GM19397 (cell line): ENCODE data around the gene CAMTA1.

Experiments used
- ATAC-seq: cut with Tn5 transposase; IDR thresholded peaks from one replicate; pipeline ENCODE4 v1.9.1; 2021; ENCODE audit warnings: mild to moderate bottlenecking, moderate library complexity; ENCODE audit not compliant: unreplicated experiment

The CAMTA1 gene

DNA sequence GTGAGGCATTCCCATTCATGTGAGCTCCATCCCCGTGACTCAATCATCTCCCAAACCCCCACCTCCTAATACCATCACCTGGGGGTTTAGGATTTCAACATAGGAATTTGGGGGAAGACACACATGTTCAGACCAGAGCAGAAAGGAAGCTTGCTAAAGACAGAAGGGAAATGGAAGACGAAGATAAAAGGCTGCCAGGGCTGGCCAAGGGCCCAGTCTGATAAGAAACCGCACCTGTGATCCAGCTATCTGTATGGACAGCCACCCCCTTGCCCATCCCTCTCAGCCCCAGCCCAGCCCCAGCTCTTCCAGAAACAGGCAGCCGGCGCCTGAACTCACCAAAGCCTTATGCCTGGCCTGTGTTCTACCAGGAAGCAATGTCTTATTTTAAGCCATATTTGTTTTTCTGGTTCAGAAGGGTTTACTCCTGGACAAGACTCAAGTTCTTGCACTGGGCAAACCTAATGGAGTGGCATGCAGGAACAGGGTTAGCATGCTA is 787.4 kb downstream of the CAMTA1 start:
- ATAC-seq, result no peak

DNA sequence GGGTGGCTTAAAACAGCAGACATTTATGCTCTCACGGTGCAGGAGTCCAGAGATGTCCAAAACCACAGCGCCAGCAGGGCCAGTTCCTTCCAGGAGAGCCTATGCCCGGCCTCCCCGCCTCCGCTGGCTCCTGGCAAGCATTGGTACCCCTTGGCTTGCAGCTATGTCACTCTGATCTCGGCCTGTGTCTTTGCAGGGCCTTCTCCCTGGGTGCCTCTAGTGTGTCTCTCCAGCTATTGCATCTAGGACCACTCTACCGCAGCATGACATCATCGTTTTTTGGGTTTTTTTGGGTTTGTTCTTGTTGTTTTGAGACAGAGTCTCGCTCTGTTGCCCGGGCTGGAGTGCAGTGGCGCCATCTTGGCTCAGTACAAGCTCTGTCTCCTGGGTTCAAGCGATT is 788.2 kb downstream of the CAMTA1 start:
- ATAC-seq, result no peak

DNA sequence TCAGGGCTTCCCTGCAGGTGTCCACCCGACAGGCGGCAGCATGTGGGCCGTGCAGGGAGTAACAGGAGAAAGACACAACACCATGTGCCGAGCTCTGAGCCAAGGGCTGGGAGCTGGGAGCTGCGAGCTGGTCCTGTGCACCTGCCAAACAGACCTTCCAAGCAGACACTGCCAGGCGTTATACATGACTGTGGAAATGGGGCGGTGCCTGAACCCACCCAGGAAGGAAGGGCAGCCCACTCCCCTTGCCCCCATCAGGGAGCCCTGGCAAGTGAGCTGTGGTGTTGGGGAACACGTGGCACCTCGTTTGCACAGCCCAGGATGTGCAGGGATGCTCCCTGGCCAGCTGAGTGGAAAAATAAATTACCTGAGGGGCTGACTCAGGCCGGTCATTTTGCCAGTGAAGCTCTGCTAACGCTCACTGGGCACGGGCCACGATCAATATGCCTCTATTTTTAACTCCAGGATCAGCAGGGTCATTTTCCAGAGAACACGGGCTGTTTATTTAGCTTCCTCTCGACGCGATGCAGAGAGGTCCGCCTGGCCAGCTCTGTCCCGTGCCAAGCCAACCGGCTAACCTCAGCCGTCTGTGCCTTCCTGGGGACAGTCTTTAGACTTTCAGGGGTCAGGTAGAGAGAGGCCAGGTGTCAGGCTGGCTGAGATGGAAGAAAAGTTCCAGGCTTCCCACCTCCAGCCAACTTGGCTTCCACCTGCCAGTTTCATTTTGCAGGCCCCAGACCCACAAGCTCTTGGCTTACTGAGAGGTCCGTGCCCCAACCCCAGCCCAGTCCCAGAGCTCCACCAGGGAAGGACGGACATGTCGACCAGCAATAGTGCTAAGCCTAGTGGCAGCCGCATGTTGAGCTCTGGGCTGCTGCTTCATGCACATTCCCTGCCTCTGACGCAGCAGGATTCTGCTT is 789.1 kb downstream of the CAMTA1 start:
- no peak for ATAC-seq

DNA sequence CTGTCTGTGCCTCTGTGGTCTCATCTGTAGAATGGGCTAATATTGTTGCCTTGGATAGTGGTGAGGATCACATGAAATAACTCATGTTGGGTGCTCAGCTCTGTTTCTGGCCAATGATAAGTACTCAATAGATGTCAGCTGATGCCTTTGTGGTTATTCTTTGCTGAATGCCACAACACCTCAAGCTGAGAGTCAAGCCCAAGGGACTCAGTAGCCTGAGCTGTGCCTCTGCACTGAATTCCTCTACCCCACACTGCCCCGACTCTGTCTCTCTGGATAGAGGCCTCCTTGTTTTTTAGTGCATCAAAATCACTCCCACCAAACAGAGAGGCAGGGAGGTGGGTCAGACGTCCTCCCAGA is 789.8 kb downstream of the CAMTA1 start:
- ATAC-seq, result no peak

DNA sequence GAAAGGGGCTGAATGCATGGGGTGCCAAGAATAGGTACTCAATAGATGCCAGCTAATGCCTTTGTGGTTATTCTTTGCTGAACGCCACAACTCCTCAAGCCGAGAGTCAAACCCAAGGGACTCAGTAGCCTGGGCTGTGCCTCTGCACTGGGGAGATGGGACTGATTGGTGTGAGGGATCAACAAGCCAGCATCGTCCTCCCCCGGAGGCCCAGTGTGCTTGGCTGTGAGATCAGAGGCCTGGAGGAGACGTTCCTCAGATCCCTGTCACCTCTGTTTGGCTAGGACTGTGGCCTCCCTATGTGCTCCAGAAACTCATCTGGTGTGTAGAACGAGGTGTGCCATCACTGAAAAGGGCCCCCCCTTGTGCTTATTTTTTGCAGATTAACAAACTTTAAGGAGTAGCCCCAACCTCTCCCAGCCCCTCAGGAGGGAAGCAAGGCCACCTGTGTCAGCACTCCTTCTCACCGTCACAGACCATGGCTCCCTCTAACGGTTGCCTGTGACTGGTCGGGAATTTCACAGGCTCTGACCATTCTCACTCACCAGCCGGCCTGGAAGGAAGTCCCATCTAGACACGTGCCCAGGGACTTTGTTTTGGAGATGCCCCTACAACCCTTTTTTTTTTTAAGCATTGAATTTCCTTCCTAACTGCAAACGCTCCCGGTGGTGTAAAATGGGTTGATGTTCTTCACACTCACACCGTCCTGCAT is 791.8 kb downstream of the CAMTA1 start:
- ATAC-seq, result no peak

DNA sequence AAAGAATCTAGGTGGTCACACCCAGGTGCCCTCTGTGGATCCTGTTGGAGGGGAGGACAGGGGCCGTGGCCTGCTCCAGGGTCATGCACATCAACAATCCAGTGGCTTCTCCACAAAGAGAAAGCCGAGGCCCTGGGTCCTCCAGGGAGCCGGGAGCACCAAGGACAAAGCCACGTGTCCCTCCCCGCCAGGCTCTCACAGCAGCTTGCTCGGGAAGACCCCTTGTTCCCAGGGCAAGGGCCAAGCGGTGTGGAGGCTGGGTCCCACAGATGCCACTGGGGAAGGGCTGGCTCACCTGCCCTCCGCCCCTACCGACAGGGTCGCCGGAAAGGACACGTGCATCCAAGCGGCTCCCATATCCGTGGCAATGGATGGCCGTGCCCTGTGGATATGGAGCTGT is 793.0 kb downstream of the CAMTA1 start:
- ATAC-seq, result no peak

DNA sequence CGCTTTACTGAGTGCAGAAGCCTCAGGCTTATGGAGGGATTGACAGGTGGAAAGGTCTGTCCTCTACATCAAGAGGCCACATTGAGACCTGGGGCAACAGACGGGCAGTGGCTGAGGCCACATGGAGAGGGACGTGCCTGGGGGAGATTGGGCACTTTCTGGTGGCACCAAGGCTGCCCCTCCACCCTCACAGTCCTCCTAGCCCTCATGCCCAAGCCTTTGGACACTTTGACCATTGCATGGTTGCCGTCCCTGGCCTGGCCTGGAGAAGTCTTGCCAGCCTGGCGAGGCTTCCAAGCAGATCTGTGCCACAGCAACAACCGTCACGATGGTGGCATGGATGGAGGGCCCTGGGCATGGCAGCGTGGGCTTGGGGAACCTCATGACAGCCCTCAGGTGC is 793.8 kb downstream of the CAMTA1 start:
- no peak for ATAC-seq

DNA sequence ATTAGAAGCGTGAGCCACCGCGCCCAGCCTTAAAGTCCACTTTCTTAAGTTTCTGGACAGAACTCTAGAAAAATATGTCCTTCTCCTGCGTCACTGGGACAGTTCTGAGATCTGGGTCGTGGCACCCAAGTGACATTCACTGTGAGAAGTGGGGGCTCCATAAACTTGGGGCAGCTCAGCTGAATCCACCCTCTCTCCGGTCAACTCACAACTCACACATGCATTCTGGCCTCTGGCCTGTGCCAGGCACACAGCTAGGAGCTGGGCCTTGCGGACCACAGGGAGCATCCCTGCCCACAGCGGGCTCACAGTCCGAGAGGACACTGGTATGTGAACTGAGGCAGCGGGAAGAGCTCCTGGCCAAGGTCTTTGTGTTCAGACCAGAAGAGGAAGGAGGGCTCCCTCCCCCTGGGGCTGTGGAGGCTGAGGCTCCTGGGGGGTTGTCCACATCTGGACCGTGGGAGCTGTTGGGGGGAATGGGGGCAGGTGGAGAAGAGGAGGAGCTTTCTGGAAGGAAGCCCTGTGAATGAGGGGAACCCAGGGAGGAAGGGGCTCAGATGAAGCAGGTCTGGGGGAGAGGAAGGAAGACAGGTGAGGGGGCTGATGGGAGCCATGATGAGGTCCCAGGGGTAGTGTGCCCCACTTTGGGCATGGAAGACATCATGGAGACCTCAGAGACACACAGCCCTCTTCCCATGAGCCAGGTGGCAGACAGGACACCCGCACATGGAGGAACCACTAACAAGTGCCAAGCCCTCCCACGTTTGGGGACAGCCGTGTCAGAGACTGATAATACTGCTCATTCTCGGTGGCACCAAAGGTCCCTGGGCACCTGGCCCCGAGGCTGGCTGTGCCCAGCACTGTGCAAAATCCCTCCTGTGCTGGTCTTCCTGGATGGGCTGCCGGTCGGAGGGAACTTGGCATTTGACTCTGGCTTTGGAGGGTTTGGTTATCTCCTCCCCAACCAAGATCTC is 794.9 kb downstream of the CAMTA1 start:
- ATAC-seq, result no peak

DNA sequence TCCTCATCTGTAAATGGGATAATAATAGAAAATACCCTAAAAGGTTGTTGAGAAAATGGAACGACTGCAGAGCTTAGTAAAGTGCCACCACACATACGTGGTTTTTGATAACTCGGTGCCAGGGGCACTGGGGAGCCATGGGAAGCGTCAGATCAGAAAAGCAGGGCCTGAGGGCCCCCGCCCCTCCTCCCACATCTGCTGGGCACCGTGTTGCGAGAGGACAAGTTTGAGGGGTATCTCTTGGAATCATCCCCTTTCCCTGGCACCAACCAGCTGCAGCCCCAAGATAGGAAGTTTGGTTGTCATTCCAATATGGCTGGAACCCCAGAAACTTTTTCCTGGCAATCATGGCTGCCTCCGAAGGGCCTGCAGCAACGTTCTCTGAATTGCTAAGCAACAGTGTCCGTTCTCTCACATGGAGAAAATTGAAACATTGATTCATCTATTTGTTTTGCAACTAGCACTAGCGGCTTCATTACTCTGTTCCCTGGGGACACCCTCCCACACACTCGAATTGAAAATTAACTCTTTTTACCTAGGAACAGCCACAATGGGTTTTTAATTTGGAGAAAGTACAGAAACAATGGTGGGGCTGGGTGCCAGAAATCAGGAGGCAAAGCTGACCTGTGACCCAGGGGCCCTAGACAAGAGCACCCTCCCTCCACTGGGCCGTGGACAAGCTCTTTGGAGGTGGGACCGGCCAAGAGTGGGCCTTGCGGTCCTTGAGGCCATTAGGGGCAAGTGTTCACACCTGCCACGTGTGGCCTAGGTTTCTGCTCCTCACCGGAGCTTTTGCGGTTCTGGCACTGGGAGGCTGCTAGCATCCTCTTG is 795.9 kb downstream of the CAMTA1 start:
- no peak for ATAC-seq

DNA sequence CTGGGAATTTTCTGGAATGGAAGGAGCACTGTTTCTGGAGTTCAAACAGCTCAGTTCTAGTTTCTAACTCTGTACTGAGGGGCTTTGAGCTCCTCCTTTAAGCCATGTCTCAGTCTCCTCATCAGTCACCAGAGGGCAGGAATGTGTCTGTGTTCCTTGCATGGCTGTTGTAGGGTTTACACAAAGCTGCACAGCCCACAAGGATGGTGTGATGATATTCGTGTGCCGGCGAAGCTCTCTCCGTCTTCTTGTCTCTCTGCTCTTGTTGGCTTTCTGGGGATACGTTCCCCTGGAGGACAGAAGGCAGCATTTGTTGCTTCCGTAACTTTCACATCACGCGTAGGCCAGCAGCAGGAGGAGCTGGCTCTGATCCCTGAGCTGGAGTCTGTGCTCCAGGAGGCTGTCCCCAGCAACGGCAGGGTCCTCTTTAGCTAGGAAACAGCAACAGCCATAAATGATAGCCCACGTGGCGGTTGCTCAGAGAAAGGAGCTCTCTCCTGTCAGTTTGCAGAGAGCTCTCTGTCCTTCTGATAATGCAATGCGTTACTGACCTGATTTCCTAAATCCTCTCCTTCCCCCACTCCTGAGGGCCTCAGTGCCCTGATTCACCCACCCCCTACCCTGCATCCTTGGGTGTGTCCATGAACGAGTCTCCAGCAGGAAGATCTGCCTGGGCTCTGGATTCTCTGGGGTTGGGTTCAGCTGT is 796.7 kb downstream of the CAMTA1 start:
- no peak for ATAC-seq

DNA sequence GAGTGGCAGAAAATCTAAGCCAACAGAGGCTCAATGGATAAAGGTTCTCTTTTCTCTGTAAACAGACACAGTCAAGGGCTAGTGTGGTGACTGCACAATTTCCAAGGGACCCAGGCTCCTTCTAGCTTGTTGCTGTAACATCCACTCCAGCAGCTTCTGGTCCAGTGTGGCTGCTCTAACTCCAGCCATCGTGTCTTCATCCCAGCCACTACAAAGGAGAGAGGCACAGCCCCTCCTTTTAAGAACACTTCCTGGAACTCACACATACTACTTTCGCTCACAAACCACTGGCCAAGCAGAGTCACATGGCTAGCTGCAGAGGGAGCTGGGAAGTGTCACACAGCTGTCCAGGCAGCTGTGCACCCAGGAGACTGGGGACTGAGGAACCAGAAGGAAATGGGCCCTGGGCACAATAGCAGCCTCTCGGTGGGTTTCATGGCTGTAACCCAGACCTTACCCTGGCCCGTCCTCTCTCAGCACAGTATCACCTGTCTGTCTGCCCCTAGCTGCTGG is 797.3 kb downstream of the CAMTA1 start:
- ATAC-seq, result no peak

DNA sequence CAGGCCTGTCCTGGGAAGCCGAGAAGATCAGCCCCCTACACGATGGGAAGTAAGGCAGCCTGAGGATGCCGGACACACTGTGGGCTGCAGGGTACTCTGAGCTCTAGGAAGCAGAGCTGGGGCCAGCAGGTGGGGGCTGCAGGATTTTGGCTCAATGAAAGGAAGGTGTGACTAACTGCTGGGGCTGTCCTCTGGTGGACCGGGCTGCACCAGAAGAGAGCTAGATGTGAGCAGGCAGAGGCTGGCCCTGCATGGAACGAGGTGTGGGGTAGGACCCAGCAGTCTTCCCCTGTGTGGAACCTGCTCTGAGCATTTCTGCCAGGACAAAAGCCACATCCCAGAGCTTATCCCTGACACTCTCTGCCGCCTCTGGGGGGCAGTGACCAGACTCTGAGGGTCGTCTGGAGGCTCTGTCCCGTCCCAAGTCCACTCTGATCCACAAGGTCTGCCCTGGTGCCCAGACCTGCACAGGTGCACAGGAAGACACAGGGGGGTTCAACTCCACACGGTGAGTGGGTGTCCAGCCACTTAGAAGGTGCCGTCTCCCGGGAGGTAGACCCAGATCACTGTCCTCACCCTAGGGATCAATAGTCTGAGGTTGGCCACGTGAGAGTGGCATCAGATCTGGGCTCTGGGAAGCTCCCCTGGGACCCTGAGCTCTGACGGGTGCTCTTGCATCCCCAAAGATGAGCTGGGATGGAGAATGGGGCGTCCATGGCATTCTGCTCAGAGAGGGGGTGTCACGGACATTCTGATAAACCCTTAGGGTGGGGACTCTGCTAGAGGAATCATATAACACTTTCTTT is 798.2 kb downstream of the CAMTA1 start:
- no peak for ATAC-seq

DNA sequence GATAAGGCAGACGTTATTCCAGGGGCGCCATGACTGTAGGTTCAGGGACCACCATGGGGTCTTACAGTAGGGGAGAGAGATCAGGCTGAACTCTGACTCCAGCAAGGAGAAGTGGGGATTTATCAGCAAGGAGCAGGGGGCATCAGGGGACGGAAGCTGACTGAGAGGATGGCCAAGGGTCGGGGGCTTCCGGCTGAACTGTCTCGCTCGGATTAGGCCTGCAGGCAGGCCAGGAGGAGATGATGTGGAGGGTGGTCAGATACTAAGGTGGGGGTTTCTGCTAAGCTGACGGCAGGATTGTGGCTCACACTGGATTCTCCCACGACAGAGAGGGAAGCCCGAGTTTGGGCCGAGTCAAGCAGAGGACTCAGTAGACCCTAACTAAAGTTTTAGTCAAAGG is 798.9 kb downstream of the CAMTA1 start:
- no peak for ATAC-seq

DNA sequence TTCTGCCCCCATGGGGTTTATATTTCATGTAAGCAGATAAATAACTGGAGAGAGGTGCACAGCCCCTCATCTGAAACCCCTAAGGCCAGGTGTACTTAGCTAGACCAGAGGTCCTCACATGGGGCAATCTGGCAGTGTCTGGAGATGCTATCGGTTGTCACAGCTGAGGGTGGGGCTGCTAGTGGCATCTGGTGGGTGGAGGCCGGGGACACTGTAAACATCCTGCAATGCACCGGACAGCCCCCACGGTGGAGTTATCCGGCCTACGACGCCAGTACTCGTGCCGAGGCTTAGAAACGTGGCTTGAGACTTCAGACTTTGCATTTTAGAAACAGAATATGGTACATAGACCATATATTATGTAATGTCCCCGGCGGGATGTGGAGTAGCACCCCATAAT is 799.4 kb downstream of the CAMTA1 start:
- ATAC-seq, result no peak

DNA sequence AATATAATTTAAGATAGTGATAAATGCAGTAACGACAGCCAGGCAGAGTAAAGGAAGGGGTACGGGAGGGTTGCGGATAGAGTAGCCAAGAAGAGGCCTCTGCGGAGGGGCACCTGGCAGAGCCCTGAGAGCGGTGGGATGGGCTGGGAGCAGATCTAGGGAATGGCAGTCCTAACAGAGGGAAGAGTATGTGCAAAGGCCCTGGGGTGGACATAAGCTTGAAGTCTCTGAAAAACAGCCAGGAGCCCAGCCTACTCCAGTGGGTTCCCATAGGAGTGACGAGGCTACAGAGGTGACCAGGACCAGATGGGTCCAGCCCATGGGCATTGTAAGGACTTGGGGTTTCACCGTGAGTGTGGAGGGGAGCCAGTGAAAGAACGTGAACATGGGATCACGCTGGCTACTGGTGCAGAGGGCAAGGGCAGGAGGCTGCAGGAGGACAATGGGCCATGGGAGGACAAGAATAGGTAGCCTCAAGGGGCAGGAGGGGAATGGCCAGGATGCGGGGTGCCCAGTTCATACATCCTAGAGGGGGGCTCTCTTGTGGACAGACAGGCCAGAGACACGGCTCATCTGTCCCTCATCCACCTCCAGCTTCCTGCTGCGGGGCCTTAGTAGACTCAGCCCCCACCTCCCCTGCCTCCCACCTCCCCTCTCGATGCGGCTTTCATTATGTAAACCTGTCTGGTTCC is 800.1 kb downstream of the CAMTA1 start:
- ATAC-seq, result no peak

DNA sequence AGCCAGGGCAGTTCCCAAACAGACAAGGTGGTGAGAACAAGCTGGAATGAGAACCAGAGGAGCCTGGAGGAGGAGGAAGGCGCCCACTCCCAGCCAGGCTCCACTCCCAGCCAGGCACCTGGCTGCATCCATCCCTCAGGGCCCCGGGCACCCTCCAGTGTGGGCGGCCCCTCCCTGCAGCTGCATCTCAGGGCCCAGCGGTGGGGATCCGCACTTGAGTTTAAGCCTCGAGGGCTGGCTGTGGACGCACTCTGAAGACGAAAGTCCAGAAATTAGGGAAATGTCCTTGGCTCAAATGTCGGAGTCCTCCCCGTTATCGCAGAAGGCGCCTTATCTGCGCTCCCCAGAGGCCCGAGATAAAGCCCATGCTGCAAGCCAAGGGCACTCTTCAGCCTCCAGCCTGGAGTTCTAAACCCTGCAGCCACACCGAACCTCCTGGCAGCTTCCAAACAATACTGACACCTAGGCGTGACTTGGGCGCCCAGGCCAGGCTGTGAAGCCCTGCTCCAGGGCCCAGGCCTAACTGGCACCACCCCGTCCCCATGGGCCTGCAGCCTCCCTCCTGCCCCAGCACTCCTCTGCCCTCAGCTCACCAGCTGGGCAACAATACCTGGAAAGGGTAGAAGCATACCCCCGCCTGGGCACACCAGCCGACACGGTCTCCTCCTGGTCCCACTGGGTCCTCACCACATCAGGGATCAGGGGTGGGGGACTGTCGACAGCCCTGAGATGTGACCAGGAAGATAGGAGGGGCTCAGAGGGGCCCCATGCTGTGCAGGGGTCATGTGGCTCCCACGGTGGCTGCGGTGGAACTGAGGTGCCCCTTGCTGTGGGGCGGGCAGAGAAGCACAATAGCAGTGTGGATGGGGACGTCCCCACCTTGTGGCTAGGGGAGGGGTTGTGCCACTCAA is 801.0 kb downstream of the CAMTA1 start:
- ATAC-seq, result no peak
